MM.1S (cell line): ENCODE data around the gene MYD88.

Experiments
- CTCF ChIP-seq: fragments of 300-600 bp; sonication (generic); IDR thresholded peaks from 2 replicates; pipeline ENCODE4 v1.5.1; 2016; ENCODE audit warnings: antibody characterized with exemption, low read length, mixed read lengths
- EZH2 ChIP-seq: fragments of 300-600 bp; sonication (generic); optimal IDR thresholded peaks from 2 replicates; pipeline ENCODE3; 2017; ENCODE audit warnings: low read depth, mild to moderate bottlenecking, antibody characterized with exemption, low read length, mixed read lengths

- TF ChIP-seq CTCF (no peak), EZH2 (no peak)
Observed at GRCh38 chr3:38114052-38114874, 24.2 kb upstream of the MYD88 start.
